Prostate gland (tissue), 2 donors: Measurements from ENCODE around the gene ZFYVE16. TPM values are rescaled to one million over a fixed set of nuclear protein-coding genes. Genes with fewer than 3 reads are reported as not detected.

Experiments
- DNase-seq: peaks from one replicate; pipeline ENCODE4 v3.0.0-alpha.2; 2019; ENCODE audit warnings: low spot score
- H3K27ac ChIP-seq, 2 donors: fragments of 200-600 bp; sonication (generic); 2 replicates each; pipeline ENCODE4 v1.5.1; 2017 to 2019
- H3K27me3 ChIP-seq: fragments of 200-600 bp; sonication (generic); replicated peaks from 2 replicates; pipeline ENCODE4 v1.5.1; 2019; ENCODE audit not compliant: insufficient read depth
- H3K36me3 ChIP-seq, 2 donors: fragments of 200-600 bp; sonication (generic); 1 replicate in 1 of 2; 2 replicates in 1 of 2; pipeline versions ENCODE4 v1.5.1 to v1.8.1; 2017 to 2019
- H3K4me1 ChIP-seq: fragments of 200-600 bp; sonication (generic); replicated peaks from 2 replicates; pipeline ENCODE4 v1.5.1; 2019
- H3K4me3 ChIP-seq, 2 donors: fragments of 200-600 bp; sonication (generic); 2 replicates each; pipeline ENCODE4 v1.5.1; 2017 to 2019
- H3K9me3 ChIP-seq: fragments of 200-600 bp; sonication (generic); 2 replicates; pipeline ENCODE4 v1.5.1; 2017
- POLR2A ChIP-seq: fragments of 450-650 bp; IDR thresholded peaks from one replicate; pipeline ENCODE4 v1.6.1; 2016; ENCODE audit warnings: antibody characterized with exemption, mild to moderate bottlenecking
- POLR2AphosphoS5 ChIP-seq: sonication (generic); formaldehyde crosslinking; IDR thresholded peaks from one replicate; pipeline ENCODE4 v1.6.1; 2017; ENCODE audit warnings: antibody characterized with exemption
- WGBS: methylation state at CpG from one replicate; pipeline ENCODE4 v1.1.5; 2018; 5-methylcytosine and 5-hydroxymethylcytosine counted together
- intact Hi-C: fragments of 100-400 bp; cut with DNase I; formaldehyde crosslinking; loops from one replicate; pipeline ENCODE4 v1.14.2; 2022
- total RNA-seq, 2 donors: library from RNA; depleted of rRNA; stranded (reverse); fragments of >200 nt; gene quantifications; one replicate each; pipeline ENCODE4 v1.1.0, GENCODE V29; 2016
- TF ChIP-seq, protein P1 (sequence below), 4 experiments: fragments of 200-600 bp in 2 of 4; fragments of 450-650 bp in 2 of 4; sonication (generic) in 2 of 4; IDR thresholded peaks; 1 replicate in 3 of 4; 2 replicates in 1 of 4; pipeline ENCODE4 v1.5.1; 2016 to 2019; ENCODE audit warnings: antibody characterized with exemption in 4 of 4, mild to moderate bottlenecking in 2 of 4, moderate library complexity in 2 of 4

ZFYVE16 gene
- total RNA-seq, 2 donors from 2014 or later, result 29.4 to 41.1 TPM

DNA sequence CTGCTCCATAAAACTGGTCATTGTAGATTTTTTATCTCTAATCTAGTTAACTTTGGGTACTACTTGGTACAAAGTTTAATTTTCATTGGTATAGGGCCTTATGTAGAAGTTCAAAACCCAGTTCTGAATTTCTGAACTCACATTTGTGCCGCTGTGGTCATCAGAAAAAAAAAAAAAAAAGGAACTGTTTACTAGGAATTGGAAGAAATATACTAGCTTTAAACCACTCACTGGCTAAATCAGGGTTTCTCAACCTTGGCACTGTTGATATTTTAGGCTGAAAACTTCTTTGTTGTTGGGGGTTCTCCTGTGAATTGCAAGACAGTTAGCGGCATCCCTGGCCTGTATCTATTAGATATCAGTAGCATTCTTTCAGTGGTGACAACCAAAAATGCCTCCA is 4.1 kb upstream of the ZFYVE16 start:
- intact Hi-C loops, result loop anchor here (10.0 kb wide), 1 partner anchor 271 kb away; no protein-coding TSS in a partner anchor
- Histone ChIP-seq H3K4me3 (no peak overlapping the region), H3K36me3 (no peaks in the 10 kb centered on the region), H3K4me1 (no peaks in the 10 kb centered on the region), H3K27ac (no peak overlapping the region), H3K9me3 (no peaks in the 10 kb centered on the region), H3K27me3 (no peaks in the 10 kb centered on the region)
- 89% methylated on average over 2 of the region's 2 CpGs for WGBS
- DNase-seq, result no peak
- TF ChIP-seq POLR2AphosphoS5, result no peak
- TF ChIP-seq POLR2A, result no peak
- TF ChIP-seq, protein P1, sequence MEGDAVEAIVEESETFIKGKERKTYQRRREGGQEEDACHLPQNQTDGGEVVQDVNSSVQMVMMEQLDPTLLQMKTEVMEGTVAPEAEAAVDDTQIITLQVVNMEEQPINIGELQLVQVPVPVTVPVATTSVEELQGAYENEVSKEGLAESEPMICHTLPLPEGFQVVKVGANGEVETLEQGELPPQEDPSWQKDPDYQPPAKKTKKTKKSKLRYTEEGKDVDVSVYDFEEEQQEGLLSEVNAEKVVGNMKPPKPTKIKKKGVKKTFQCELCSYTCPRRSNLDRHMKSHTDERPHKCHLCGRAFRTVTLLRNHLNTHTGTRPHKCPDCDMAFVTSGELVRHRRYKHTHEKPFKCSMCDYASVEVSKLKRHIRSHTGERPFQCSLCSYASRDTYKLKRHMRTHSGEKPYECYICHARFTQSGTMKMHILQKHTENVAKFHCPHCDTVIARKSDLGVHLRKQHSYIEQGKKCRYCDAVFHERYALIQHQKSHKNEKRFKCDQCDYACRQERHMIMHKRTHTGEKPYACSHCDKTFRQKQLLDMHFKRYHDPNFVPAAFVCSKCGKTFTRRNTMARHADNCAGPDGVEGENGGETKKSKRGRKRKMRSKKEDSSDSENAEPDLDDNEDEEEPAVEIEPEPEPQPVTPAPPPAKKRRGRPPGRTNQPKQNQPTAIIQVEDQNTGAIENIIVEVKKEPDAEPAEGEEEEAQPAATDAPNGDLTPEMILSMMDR (IDR thresholded peaks at IDR 0.05), result no peak

DNA sequence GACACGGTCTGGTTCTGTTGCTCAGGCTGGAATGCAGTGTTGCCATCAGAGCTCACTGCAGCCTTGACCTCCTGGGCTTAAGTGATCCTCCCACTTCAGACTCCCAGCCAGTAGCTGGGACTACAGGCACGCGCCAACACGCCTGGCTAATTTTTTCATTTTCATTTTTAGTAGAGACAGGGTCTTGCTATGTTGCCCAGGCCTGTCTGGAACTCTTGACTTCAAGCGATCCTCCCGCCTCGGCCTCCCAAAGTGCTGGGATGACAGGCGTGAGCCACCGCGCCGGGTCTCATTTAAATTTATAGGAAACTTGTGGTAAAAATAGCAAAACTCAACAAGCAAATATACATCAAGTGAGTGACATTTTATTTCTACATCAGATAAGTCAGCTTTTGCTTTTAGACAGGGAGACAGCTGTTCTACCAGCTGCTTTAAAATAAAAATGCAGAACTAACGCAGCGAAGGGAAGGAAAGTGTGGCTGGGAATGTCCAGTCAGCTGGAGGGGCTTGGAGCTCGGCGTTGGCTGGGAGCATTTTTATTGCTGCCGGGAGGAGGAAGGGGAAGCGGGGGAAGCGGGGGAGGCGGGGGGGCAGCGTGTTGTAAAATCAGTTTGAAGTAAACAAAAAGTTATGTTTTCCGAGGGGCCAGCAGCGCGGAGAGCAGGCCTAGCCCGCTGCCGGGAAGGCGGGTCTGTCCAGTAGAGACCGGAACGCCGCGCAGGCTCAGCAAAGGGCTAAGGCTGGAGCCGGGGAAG is 707 bp upstream of the ZFYVE16 start:
- intact Hi-C loops, result loop anchor here (5.0 to 10.0 kb wide), 3 partner anchors 80 to 268 kb away; partner anchors contain the start of genes FAM151B and SERINC5

DNA sequence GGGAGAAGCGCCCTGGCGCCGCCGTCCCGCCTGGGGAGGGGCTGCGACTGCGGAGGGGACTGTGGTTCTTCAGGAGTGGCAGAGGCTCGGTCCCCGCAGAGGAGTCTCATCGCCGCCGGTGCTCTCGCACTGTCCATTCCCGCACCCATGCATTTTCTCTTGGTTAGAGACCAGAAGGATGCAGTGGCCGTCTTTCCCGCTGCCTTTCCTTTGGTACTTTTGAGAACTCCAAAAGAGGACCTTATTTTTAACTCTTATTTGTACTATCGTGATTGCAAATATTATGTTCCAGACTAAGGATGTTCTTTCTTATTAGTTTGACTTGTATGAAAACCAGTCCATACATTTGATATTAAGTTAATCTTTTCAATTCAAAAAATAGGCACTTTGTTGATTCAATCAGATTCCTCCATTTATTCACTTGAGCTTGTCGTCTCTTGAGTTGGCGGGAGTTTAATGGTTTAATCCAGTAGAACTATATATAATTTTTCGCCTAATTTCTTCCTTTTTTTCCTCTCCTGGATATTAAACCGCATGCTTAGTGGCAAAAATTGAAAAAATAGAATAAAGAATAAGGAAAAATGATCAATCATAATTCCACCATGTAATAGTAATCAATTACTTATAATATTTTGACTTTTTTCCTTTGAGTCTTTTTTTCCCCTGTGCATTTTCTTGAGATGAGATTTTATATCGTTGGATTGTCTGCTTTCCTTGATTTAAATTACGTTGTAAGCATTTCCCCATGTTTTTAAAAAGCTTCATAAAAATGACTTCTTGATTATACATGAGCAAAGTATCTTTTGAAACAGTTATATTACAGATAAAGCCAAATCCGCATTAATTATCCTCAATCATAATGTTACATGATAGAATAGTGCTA is 861 bp downstream of the ZFYVE16 start:
- Histone ChIP-seq H3K4me1 (no peaks in the 10 kb centered on the region), H3K4me3 (peak overlapping the region; percentile 90 to 94), H3K27ac (peak overlapping the region; percentile 95 to 97), H3K9me3 (no peaks in the 10 kb centered on the region), H3K36me3 (no peaks in the 10 kb centered on the region), H3K27me3 (no peaks in the 10 kb centered on the region)
- 3% methylated on average over 24 of the region's 24 CpGs for WGBS
- no peak for DNase-seq
- intact Hi-C loops, result loop anchor here (5.0 to 10.0 kb wide), 3 partner anchors 79 to 266 kb away; partner anchors contain the start of genes FAM151B and SERINC5
- TF ChIP-seq POLR2A (no peak), POLR2AphosphoS5 (no peak)
- TF ChIP-seq, protein P1 (IDR thresholded peaks at IDR 0.05), result no peak

More for the DNA sequence above, 707 bp upstream of the ZFYVE16 start:
- WGBS, result 11% methylated on average over 31 of the region's 31 CpGs
- no peaks in the 10 kb centered on the region for H3K9me3 ChIP-seq
- no peaks in the 10 kb centered on the region for H3K27me3 ChIP-seq
- peak overlapping the region; percentile 95 to 97 for H3K27ac ChIP-seq
- peak; percentile 4 for DNase-seq
- no peaks in the 10 kb centered on the region for H3K4me1 ChIP-seq
- TF ChIP-seq POLR2AphosphoS5 (no peak), POLR2A (no peak)
- TF ChIP-seq, protein P1 (IDR thresholded peaks at IDR 0.05), result no peak
- H3K36me3 ChIP-seq, result no peaks in the 10 kb centered on the region
- peak overlapping the region; percentile 90 to 94 for H3K4me3 ChIP-seq

DNA sequence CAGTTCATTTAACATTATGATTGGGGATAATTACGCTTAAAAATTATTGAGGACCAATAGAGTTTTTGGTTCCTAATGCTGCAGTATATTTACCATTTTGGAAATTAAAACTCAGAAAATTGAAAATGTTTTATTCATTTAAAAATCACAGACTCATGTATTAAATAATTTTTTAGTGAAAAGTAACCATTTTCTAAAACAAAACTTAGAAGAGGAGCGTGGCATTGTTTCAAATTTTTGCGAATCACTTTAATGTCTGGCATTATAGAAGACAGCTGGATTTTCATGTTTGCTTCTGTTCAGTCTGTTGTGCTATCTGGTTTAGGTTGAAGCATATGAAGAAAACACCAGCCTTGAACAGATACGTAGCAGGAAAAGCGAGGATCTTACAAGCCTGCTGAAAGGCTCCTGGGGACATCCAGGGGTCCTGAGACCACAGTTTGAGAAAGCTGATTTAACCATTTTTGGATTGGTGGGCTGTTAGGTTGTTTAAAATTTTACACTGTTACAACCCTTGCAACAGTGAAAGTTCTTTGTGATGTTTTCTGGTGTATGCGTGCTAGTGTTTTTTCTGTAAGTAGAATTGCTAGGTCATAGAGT is 1.6 kb downstream of the ZFYVE16 start:
- Histone ChIP-seq H3K4me3 (no peak overlapping the region), H3K27me3 (no peaks in the 10 kb centered on the region), H3K27ac (peak overlapping the region in 1 of 2 donors; percentile 8), H3K36me3 (no peaks in the 10 kb centered on the region), H3K4me1 (no peaks in the 10 kb centered on the region), H3K9me3 (no peaks in the 10 kb centered on the region)
- intact Hi-C loops, result loop anchor here (5.0 to 10.0 kb wide), 3 partner anchors 78 to 265 kb away; partner anchors contain the start of genes FAM151B and SERINC5
- 46% methylated on average over 6 of the region's 6 CpGs for WGBS
- no peak for DNase-seq
- no peak for TF ChIP-seq POLR2AphosphoS5
- no peak for TF ChIP-seq POLR2A
